GM12874 (cell line): ENCODE measurements around the gene KIF3B.
A peak's percentile ranks its signal among the peaks of the same experiment; 100 is the strongest.

Source experiments
- TF ChIP-seq, protein P1 (sequence below): IDR thresholded peaks from 2 replicates; pipeline ENCODE4 v1.5.1; 2011; ENCODE audit warnings: low read depth, mild to moderate bottlenecking, control low read depth, low read length, moderate library complexity; ENCODE audit not compliant: insufficient read depth

The KIF3B gene

DNA sequence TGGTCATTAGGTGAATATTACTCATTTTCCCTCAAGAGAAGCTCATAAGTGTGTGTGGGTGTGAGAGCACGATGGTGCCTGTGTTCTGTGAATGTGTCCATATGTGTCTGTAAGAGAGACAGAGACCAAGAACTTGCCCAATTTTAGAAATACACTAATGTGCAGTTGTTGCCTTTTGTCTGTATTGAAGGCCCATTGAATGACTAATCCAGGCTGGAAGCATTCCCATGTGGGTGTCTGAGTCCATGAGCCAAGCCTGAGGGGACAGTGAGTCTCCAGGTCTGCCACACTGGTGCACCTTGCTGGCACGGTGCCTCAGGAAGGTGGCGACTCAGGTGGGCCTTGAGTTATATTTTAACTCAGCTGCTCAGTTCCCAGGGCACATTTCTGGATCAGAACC, 55.2 kb downstream of the KIF3B start:
- TF ChIP-seq, protein P1, sequence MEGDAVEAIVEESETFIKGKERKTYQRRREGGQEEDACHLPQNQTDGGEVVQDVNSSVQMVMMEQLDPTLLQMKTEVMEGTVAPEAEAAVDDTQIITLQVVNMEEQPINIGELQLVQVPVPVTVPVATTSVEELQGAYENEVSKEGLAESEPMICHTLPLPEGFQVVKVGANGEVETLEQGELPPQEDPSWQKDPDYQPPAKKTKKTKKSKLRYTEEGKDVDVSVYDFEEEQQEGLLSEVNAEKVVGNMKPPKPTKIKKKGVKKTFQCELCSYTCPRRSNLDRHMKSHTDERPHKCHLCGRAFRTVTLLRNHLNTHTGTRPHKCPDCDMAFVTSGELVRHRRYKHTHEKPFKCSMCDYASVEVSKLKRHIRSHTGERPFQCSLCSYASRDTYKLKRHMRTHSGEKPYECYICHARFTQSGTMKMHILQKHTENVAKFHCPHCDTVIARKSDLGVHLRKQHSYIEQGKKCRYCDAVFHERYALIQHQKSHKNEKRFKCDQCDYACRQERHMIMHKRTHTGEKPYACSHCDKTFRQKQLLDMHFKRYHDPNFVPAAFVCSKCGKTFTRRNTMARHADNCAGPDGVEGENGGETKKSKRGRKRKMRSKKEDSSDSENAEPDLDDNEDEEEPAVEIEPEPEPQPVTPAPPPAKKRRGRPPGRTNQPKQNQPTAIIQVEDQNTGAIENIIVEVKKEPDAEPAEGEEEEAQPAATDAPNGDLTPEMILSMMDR, result no peak

- TF ChIP-seq, protein P1, result no peak
Measured at GRCh38 chr20:32333181-32333987, 55.9 kb downstream of the KIF3B start.

DNA sequence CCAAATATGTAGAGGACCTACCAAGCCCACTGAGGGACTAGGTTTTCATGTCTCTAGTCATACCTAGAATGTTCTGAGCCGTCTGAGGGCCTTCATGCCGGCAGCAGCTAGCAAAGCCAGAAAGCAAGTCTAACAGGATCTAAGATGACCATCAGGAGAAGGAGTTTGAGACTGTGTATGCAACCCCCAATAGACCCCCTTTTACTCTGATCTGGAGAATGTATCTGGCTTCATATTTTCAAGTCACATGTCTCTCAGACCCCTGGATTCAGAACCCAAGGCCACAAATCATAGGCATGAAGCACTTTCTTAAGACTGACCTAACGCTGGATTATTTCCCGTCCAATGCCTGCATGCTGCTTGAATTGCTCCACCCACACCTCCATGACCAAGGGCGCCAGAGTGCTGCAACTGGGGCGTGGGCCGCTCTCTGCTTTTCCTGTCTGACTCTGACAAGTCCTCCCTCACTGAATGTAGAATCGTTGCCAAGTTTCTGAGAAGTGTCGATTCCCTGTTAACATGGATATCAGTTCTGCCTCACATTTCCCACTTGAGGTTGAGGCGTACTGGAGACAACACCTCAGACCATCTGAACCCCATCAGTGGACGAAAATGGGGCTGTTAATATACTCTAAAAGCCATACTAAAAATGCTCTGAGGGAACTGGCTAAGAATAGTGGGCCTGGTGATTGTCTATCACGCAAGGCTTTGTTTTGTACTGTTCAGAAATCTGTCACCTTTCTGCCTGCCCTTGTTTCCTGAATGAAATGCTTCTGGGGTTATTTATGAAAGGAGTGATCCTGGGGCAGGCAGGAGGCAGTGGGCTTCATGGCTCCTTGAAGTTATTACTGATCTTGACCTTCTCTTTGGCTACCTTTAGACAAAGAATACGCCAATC, 56.8 kb downstream of the KIF3B start:
- TF ChIP-seq, protein P1, result no peak

DNA sequence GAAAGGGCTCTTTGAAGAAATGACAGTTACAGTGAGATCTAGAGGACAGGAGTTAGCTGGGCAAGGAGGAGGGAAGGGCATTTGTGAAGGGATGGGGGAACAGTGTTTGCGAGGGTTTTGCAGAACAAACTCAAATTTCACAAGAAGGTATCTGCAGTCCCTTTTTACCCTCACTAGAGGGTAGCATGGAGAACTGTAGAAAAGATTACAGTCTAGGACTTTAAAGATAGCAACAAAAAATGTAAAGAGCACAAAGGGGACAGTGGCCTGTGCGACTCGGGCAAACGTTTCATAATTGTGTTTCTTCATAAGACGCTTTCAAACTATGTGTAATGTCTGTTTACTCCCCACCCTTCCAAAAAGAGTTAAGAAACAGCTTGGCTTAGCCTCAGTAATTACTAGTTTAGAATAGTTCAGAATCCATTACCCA, 59.5 kb downstream of the KIF3B start:
- TF ChIP-seq, protein P1, result peak; percentile 50; the same call in 1 of the 2 replicates

GRCh38 chr20:32337937-32338661, 60.6 kb downstream of the KIF3B start:
- TF ChIP-seq, protein P1, result no peak

DNA sequence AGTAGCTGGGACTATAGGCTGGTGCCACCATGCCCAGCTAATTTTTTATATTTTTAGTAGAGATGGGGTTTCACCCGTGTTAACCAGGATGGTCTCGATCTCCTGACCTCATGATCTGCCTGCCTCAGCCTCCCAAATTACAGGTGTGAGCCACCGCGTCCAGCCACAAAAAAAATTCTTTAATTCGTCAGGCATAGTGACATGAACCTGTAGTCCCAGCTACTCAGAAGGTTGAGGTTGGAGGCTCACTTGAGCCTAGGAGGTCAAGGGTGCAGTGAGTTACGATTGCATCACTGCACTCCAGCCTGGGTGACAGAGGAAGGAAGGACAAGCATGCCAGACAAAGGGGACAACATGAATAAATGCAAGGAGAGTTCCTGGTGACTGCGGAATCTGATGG, 61.2 kb downstream of the KIF3B start:
- TF ChIP-seq, protein P1, result no peak

DNA sequence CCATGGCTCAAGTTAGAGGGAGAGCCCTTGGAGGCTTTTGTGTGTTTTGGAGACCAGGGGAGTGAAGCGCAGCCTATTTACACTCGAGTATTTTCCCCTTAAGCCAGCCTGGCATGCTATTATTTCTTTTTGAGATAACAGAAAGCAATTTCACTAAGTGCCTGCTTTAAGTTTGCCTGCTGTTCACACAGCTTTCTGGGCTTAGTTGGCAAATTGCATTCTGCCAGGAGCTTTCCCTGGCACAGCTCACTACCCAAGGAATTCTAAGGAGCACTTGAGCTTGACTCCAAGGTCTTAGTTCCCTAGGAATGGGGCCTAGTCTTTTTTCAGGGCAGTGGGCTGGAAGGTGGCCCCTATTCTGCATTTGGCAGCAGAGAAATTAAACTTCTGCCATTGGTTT, 61.7 kb downstream of the KIF3B start:
- TF ChIP-seq, protein P1, result no peak
